ENCODE results near the gene RIN3. TPM values are rescaled to one million over a fixed set of nuclear protein-coding genes. Genes with fewer than 3 reads are reported as not detected.

Gene RIN3
- total and polyA plus RNA-seq, 8 donors = 13.8 to 54.8 (median 18.0) TPM

- H3K9me3 ChIP-seq = no peaks in the 10 kb centered on the region
- peaks cover 0 to 65% of the 10 kb centered on the region in 2 donors for H3K36me3 ChIP-seq
- H3K27me3 ChIP-seq = no peaks in the 10 kb centered on the region
- H3K4me3 ChIP-seq = no peak overlapping the region
- DNase-seq (no peak), ATAC-seq (no peak)
- peak overlapping the region; percentile 39 to 74 for H3K27ac ChIP-seq
- no peak for TF ChIP-seq CTCF (IDR thresholded peaks at IDR 0.05)
- peaks cover 0 to 64% of the 10 kb centered on the region in 2 donors for H3K4me1 ChIP-seq
- intact Hi-C loops (cut with DNase I) = no loop called here
These were observed 152.7 kb downstream of the RIN3 start for GRCh38 chr14:92666251-92666650.

GRCh38 chr14:92668276-92668973 is 154.8 kb downstream of the RIN3 start:
- Histone ChIP-seq H3K27me3 (no peaks in the 10 kb centered on the region), H3K4me3 (no peak overlapping the region), H3K9me3 (no peaks in the 10 kb centered on the region), H3K36me3 (peaks cover 0 to 64% of the 10 kb centered on the region in 2 donors), H3K4me1 (peaks cover 0 to 52% of the 10 kb centered on the region in 2 donors), H3K27ac (no peak overlapping the region)
- intact Hi-C loops (cut with DNase I) = no loop called here
- TF ChIP-seq CTCF (IDR thresholded peaks at IDR 0.05) = no peak
- DNase-seq = peak in 1 of 4 donors; percentile 18
- no peak for ATAC-seq

- Histone ChIP-seq H3K4me3 (no peak overlapping the region), H3K9me3 (no peaks in the 10 kb centered on the region), H3K27ac (peak overlapping the region in 1 of 2 donors; percentile 51), H3K27me3 (no peaks in the 10 kb centered on the region), H3K36me3 (peaks cover 0 to 66% of the 10 kb centered on the region in 2 donors), H3K4me1 (peaks cover 0 to 48% of the 10 kb centered on the region in 2 donors)
- ATAC-seq (no peak), DNase-seq (peak in 2 of 4 donors; percentile 51 to 74)
- intact Hi-C loops (cut with DNase I) = loop anchor here in 1 of 2 donors (10.0 kb wide), 1 partner anchor 85 kb away; no protein-coding TSS in a partner anchor
- no peak for TF ChIP-seq CTCF (IDR thresholded peaks at IDR 0.05)
These were observed 156.6 kb downstream of the RIN3 start for GRCh38 chr14:92670160-92670559.

GRCh38 chr14:92670643-92671366 is 157.2 kb downstream of the RIN3 start:
- Histone ChIP-seq H3K9me3 (no peaks in the 10 kb centered on the region), H3K4me3 (no peak overlapping the region), H3K4me1 (peaks cover 0 to 50% of the 10 kb centered on the region in 2 donors), H3K27ac (peak overlapping the region in 1 of 2 donors; percentile 51), H3K27me3 (no peaks in the 10 kb centered on the region), H3K36me3 (peaks cover 0 to 72% of the 10 kb centered on the region in 2 donors)
- no peak for TF ChIP-seq CTCF (IDR thresholded peaks at IDR 0.05)
- DNase-seq (no peak), ATAC-seq (no peak)
- intact Hi-C loops (cut with DNase I) = loop anchor here in 1 of 2 donors (10.0 kb wide), 1 partner anchor 86 kb away; no protein-coding TSS in a partner anchor

GRCh38 chr14:92673601-92674150 is 160.1 kb downstream of the RIN3 start:
- intact Hi-C loops (cut with DNase I) = loop anchor here in 1 of 2 donors (10.0 kb wide), 1 partner anchor 89 kb away; no protein-coding TSS in a partner anchor
- H3K36me3 ChIP-seq = peaks cover 0 to 72% of the 10 kb centered on the region in 2 donors
- ATAC-seq = no peak
- H3K27me3 ChIP-seq = no peaks in the 10 kb centered on the region
- no peaks in the 10 kb centered on the region for H3K9me3 ChIP-seq
- DNase-seq = peak in 2 of 4 donors; percentile 7 to 33
- H3K4me1 ChIP-seq = peaks cover 0 to 53% of the 10 kb centered on the region in 2 donors
- no peak overlapping the region for H3K4me3 ChIP-seq
- TF ChIP-seq CTCF (IDR thresholded peaks at IDR 0.05) = no peak
- H3K27ac ChIP-seq = no peak overlapping the region
